Endothelial cell of umbilical vein (primary cell): ENCODE results near the gene SHC1. TPM values are rescaled to one million over a fixed set of nuclear protein-coding genes. Genes with fewer than 3 reads are reported as not detected.

ENCODE experiments used
- BruUV-seq: library from RNA; stranded (reverse); fragments of 400-500 nt; replicated peaks from 2 replicates; lab custom pipeline; 2021; lab: Mats Ljungman, UMichigan
- CTCF ChIA-PET: fragments of 300-600, 350-600 bp; sonication (Branson Sonifier 250); formaldehyde crosslinking; loops from one replicate; lab custom pipeline; 2021; ENCODE audit warnings: antibody characterized with exemption, inconsistent platforms; lab: Charles Lee
- POLR2A ChIA-PET: fragments of 300-600, 350-600 bp; sonication (Branson Sonifier 250); formaldehyde crosslinking; loops from one replicate; lab custom pipeline; 2021; ENCODE audit warnings: antibody characterized with exemption, inconsistent platforms; lab: Charles Lee
- DNase-seq: peaks from one replicate; pipeline ENCODE4 v3.0.0-alpha.2; 2011; ENCODE audit warnings: low read depth, low spot score
- FAIRE-seq: peaks from 2 replicates; lab custom pipeline; 2011; peaks lifted over from hg19 to GRCh38; lab: Jason Lieb, UNC
- H2AFZ ChIP-seq: 2 replicates; pipeline ENCODE4 v1.6.0; 2012; ENCODE audit warnings: low read depth, low read length, control low read depth, inconsistent platforms
- H3K27ac ChIP-seq: 2 replicates; pipeline ENCODE4 v1.5.1; 2011; ENCODE audit warnings: low read depth, mild to moderate bottlenecking, control low read depth, low read length, moderate library complexity; ENCODE audit not compliant: insufficient read depth
- H3K27me3 ChIP-seq, 2 experiments: 2 replicates each; pipeline versions ENCODE4 v1.6.0 to v1.6.1; 2011; ENCODE audit warnings: low read length in 2 of 2, mixed read lengths in 1 of 2; ENCODE audit not compliant: control insufficient read depth in 2 of 2, insufficient read depth in 2 of 2
- H3K36me3 ChIP-seq, 2 experiments: 2 replicates in 1 of 2; 3 replicates in 1 of 2; pipeline ENCODE4 v1.5.1; 2011; ENCODE audit warnings: low read length in 2 of 2, mild to moderate bottlenecking in 1 of 2, moderate library complexity in 1 of 2; ENCODE audit not compliant: control insufficient read depth in 2 of 2, insufficient read depth in 2 of 2; ENCODE audit errors: extremely low read depth in 1 of 2
- H3K4me1 ChIP-seq: 3 replicates; pipeline ENCODE4 v1.5.1; 2011; ENCODE audit warnings: mild to moderate bottlenecking, low read length; ENCODE audit not compliant: control insufficient read depth, insufficient read depth; ENCODE audit errors: extremely low read depth
- H3K4me2 ChIP-seq: 2 replicates; pipeline ENCODE4 v1.6.1; 2011; ENCODE audit warnings: low read length, control low read depth, mixed read lengths; ENCODE audit not compliant: insufficient read depth
- H3K4me3 ChIP-seq, 3 experiments: fragments of 200-600 bp in 1 of 3; sonication (generic), shearing (Covaris generic) in 1 of 3; replicated peaks in 1 of 3; 2 replicates each; pipeline ENCODE4 v1.5.1; 2011 to 2016; ENCODE audit warnings: control low read depth in 3 of 3, low read length in 3 of 3, mild to moderate bottlenecking in 2 of 3, inconsistent platforms in 1 of 3, low read depth in 1 of 3, moderate library complexity in 1 of 3; ENCODE audit not compliant: insufficient read depth in 1 of 3
- H3K79me2 ChIP-seq: 2 replicates; pipeline ENCODE4 v1.6.0; 2012; ENCODE audit warnings: low read length, inconsistent platforms; ENCODE audit not compliant: control insufficient read depth, insufficient read depth
- H3K9ac ChIP-seq: replicated peaks from 2 replicates; pipeline ENCODE3; 2011; ENCODE audit warnings: low read length, control low read depth; ENCODE audit not compliant: insufficient read depth; ENCODE audit errors: extremely low read depth
- H3K9me1 ChIP-seq: replicated peaks from 3 replicates; pipeline ENCODE4 v1.6.0; 2011; ENCODE audit warnings: mild to moderate bottlenecking, low read length; ENCODE audit not compliant: control insufficient read depth, insufficient read depth; ENCODE audit errors: extremely low read depth
- H3K9me3 ChIP-seq: replicated peaks from 2 replicates; pipeline ENCODE4 v1.5.1; 2012; ENCODE audit warnings: low read length, inconsistent platforms; ENCODE audit not compliant: control insufficient read depth, insufficient read depth
- H4K20me1 ChIP-seq: replicated peaks from 2 replicates; pipeline ENCODE3; 2011; ENCODE audit warnings: mild to moderate bottlenecking, low read length; ENCODE audit not compliant: control insufficient read depth, insufficient read depth; ENCODE audit errors: extremely low read depth
- CTCF ChIP-seq, 2 donors: IDR thresholded peaks; 1 replicate in 1 of 2; 2 replicates in 1 of 2; pipeline ENCODE4 v1.5.1; 2011; ENCODE audit warnings: low read length in 2 of 2, mild to moderate bottlenecking in 2 of 2, moderate library complexity in 2 of 2, control low read depth in 1 of 2, inconsistent platforms in 1 of 2, low read depth in 1 of 2; ENCODE audit not compliant: insufficient read depth in 1 of 2; ENCODE audit errors: extremely low read depth in 1 of 2
- EZH2 ChIP-seq: IDR thresholded peaks from 2 replicates; pipeline ENCODE4 v1.6.1; 2012; ENCODE audit warnings: borderline replicate concordance, low read depth, mild to moderate bottlenecking, moderate library complexity, low read length, inconsistent platforms; ENCODE audit not compliant: severe bottlenecking
- FOS ChIP-seq: IDR thresholded peaks from 2 replicates; pipeline ENCODE4 v1.6.1; 2011; ENCODE audit warnings: mild to moderate bottlenecking, low read length, moderate library complexity, borderline replicate concordance; ENCODE audit not compliant: insufficient read depth
- GATA2 ChIP-seq: IDR thresholded peaks from 2 replicates; pipeline ENCODE4 v1.7.0; 2011; ENCODE audit warnings: low read depth, mild to moderate bottlenecking, moderate library complexity, mixed read lengths, low read length; ENCODE audit not compliant: insufficient read length, insufficient read depth
- JUN ChIP-seq: IDR thresholded peaks from 2 replicates; pipeline ENCODE4 v1.6.1; 2011; ENCODE audit warnings: borderline replicate concordance, low read depth; ENCODE audit not compliant: insufficient read length, insufficient read depth
- dilution Hi-C: fragments of 300-500 bp; cut with MboI; formaldehyde crosslinking; loops from one replicate; pipeline ENCODE4 v1.15.0; 2019; ENCODE audit warnings: low sequenced_read_pairs; ENCODE audit not compliant: extremely low pct_ligation_motif_present
- intact Hi-C: fragments of 100-400 bp; cut with micrococcal nuclease; formaldehyde crosslinking; loops from one replicate; pipeline ENCODE4 v1.10.0; 2022
- polyA plus RNA-seq, 4 experiments: library from polyadenylated mRNA; depleted of rRNA in 3 of 4; stranded (reverse) in 3 of 4; unstranded in 1 of 4; fragments of >200 nt; gene quantifications; 2 replicates each; pipeline versions ENCODE4 v1.2.1 to v1.2.3, GENCODE V29; 2011 to 2012; ENCODE audit warnings: missing spikeins in 1 of 4
- total RNA-seq: library from RNA; stranded (reverse); gene quantifications from 2 replicates; pipeline ENCODE4 v1.2.3, GENCODE V29; 2021

The SHC1 gene
- total and polyA plus RNA-seq, 2 donors (not counting 3 experiments of a cell fraction or from before 2014, with no cell fraction given), result 316 to 324 TPM

- ChIA-PET POLR2A (interaction anchor here (1.4 to 1.7 kb wide), 2 partner anchors 9 to 12 kb away, joined by 4 read pairs; partner anchors contain the start of gene SHC1), CTCF (interaction anchor here (1.4 kb wide), 1 partner anchor 46 kb away, joined by 3 read pairs; the partner anchor contains the start of gene PMVK)
- H3K27ac ChIP-seq, result no peak overlapping the region
- peak overlapping the region; percentile 61 for H2AFZ ChIP-seq
- DNase-seq (no peak), FAIRE-seq (no peak)
- no peaks in the 10 kb centered on the region for H4K20me1 ChIP-seq
- intact Hi-C loops (no loop called here), dilution Hi-C loops (no loop called here)
- H3K9me1 ChIP-seq, result no peaks in the 10 kb centered on the region
- peak overlapping the region; percentile 79 for H3K4me2 ChIP-seq
- peaks cover 11% of the 10 kb centered on the region for H3K4me1 ChIP-seq
- H3K36me3 ChIP-seq, result peaks cover 0 to 3% of the 10 kb centered on the region in 2 experiments
- H3K27me3 ChIP-seq, result no peaks in the 10 kb centered on the region
- H3K4me3 ChIP-seq, result peak overlapping the region in 1 of 3 experiments; percentile 58
- no peaks in the 10 kb centered on the region for H3K9me3 ChIP-seq
- no peak for TF ChIP-seq EZH2
- no peak for TF ChIP-seq JUN
- TF ChIP-seq FOS, result no peak
- no peak for TF ChIP-seq CTCF (IDR thresholded peaks at IDR 0.05; ENCODE audit: extremely low read depth in 1 of 2, insufficient read depth in 1 of 2, low read depth in 1 of 2, low read length in 2 of 2)
- TF ChIP-seq GATA2, result no peak
- peaks cover 29% of the 10 kb centered on the region for H3K79me2 ChIP-seq
- peak overlapping the region; percentile 46 for H3K9ac ChIP-seq
- BruUV-seq, result TSS peak; percentile 89
Observed at GRCh38 chr1:154982341-154982740, 11.8 kb upstream of the SHC1 start.
